K562 (cell line): Measurements from ENCODE around the gene ATP5PF. TPM values are rescaled to one million over a fixed set of nuclear protein-coding genes. Genes with fewer than 3 reads are reported as not detected.

Experiments used
- KAT7 ChIP-seq: sonication (generic); formaldehyde crosslinking; IDR thresholded peaks from 2 replicates; pipeline ENCODE4 v1.8.0; 2022; ENCODE audit warnings: missing genetic modification reagents, mild to moderate bottlenecking, borderline replicate concordance
- MEF2A ChIP-seq: IDR thresholded peaks from 2 replicates; pipeline ENCODE4 v1.6.1; 2011; ENCODE audit warnings: low read depth, mild to moderate bottlenecking, low read length, moderate library complexity; ENCODE audit not compliant: control insufficient read depth
- MYC ChIP-seq, 2 experiments: fragments of 250-450 bp in 1 of 2; sonication (Bioruptor Pico) in 1 of 2; IDR thresholded peaks; 2 replicates each; pipeline versions ENCODE4 v1.5.1 to v1.6.1; 2012 to 2021; ENCODE audit warnings: low read depth in 2 of 2, borderline replicate concordance in 1 of 2, improper control_type of control experiment in 1 of 2, low read length in 1 of 2, mild to moderate bottlenecking in 1 of 2, moderate library complexity in 1 of 2
- PHB ChIP-seq: fragments of 250-450 bp; sonication (Bioruptor Pico); IDR thresholded peaks from 2 replicates; pipeline ENCODE4 v1.5.0; 2021
- PML ChIP-seq: IDR thresholded peaks from 2 replicates; pipeline ENCODE4 v1.6.1; 2012; ENCODE audit warnings: low read length, inconsistent platforms
- POLR2A ChIP-seq: fragments of 450-650 bp; conservative IDR thresholded peaks from 2 replicates; pipeline ENCODE4 v1.6.1; 2016
- POLR2AphosphoS5 ChIP-seq: IDR thresholded peaks from 2 replicates; pipeline ENCODE4 v1.6.1; 2011; ENCODE audit warnings: mild to moderate bottlenecking, low read depth, low read length, moderate library complexity; ENCODE audit not compliant: control insufficient read depth, insufficient read depth
- SUPT5H ChIP-seq: fragments of 450-650 bp; IDR thresholded peaks from 2 replicates; pipeline ENCODE4 v1.6.1; 2016
- ZBTB1 ChIP-seq: sonication (generic); formaldehyde crosslinking; IDR thresholded peaks from 2 replicates; pipeline ENCODE4 v1.8.1; 2023; ENCODE audit warnings: missing genetic modification reagents, low read depth, mild to moderate bottlenecking, borderline replicate concordance
- ZEB2 ChIP-seq: fragments of 450-650 bp; IDR thresholded peaks from 2 replicates; pipeline ENCODE4 v1.6.1; 2016
- ZNF436 ChIP-seq: fragments of 250-450, 450-650 bp; sonication (Bioruptor Pico); formaldehyde crosslinking; IDR thresholded peaks from 2 replicates; pipeline ENCODE4 v1.7.0; 2020; ENCODE audit warnings: mild to moderate bottlenecking
- ZNF830 ChIP-seq: fragments of 250-450 bp; sonication (Bioruptor Pico); IDR thresholded peaks from 2 replicates; pipeline ENCODE4 v1.5.0; 2021; ENCODE audit warnings: mild to moderate bottlenecking
- polyA plus RNA-seq, 8 experiments: library from polyadenylated mRNA; depleted of rRNA in 4 of 8; stranded (reverse) in 5 of 8; unstranded in 3 of 8; fragments of >200 nt; fragmentation: Nextera tagmentation in 2 of 8; fragmentation: Illumina TruSeq in 1 of 8; extraction: Ambion mirVana in 2 of 8; extraction: Trizol in 1 of 8; gene quantifications; 2 replicates each; pipeline versions ENCODE4 v1.2.1 to v1.2.3, GENCODE V29; 2011 to 2014; ENCODE audit warnings: inconsistent platforms in 1 of 8, missing spikeins in 1 of 8
- total RNA-seq, 7 experiments: library from RNA; depleted of rRNA in 6 of 7; stranded (reverse); fragments of >200 nt in 6 of 7; fragmentation: Illumina TruSeq in 2 of 7; extraction: Trizol in 2 of 7; gene quantifications; 2 replicates each; pipeline versions ENCODE4 v1.2.1 to v1.2.3, GENCODE V29; 2011 to 2021; ENCODE audit warnings: low replicate concordance in 1 of 7
- TF ChIP-seq, protein P1 (sequence below): fragments of 200-800 bp; sonication (Bioruptor generic); IDR thresholded peaks from 2 replicates; pipeline ENCODE4 v1.6.1; 2017; ENCODE audit warnings: missing genetic modification characterization, missing compliant biosample characterization
- TF ChIP-seq, protein P2 (sequence below): fragments of 450-650 bp; IDR thresholded peaks from 2 replicates; pipeline ENCODE4 v1.6.1; 2016
- TF ChIP-seq, protein P3 (sequence below): sonication (generic); formaldehyde crosslinking; IDR thresholded peaks from 2 replicates; pipeline ENCODE4 v1.8.0; 2022; ENCODE audit warnings: missing genetic modification reagents, mild to moderate bottlenecking, borderline replicate concordance
- TF ChIP-seq, protein P4 (sequence below), 2 experiments: fragments of 450-650 bp; formaldehyde crosslinking in 1 of 2; IDR thresholded peaks; 2 replicates each; pipeline versions ENCODE4 v1.4.0 to v1.6.1; 2014 to 2020; ENCODE audit warnings: mild to moderate bottlenecking in 2 of 2, borderline replicate concordance in 1 of 2, low read depth in 1 of 2

Gene ATP5PF
- total and polyA plus RNA-seq, 9 of the 15 experiments (the other 6 are each of a cell fraction or from before 2014, with no cell fraction given) = 242 to 2,488 (median 533) TPM

- TF ChIP-seq, protein P1, sequence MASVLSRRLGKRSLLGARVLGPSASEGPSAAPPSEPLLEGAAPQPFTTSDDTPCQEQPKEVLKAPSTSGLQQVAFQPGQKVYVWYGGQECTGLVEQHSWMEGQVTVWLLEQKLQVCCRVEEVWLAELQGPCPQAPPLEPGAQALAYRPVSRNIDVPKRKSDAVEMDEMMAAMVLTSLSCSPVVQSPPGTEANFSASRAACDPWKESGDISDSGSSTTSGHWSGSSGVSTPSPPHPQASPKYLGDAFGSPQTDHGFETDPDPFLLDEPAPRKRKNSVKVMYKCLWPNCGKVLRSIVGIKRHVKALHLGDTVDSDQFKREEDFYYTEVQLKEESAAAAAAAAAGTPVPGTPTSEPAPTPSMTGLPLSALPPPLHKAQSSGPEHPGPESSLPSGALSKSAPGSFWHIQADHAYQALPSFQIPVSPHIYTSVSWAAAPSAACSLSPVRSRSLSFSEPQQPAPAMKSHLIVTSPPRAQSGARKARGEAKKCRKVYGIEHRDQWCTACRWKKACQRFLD (CRISPR knock-in tag) = 0 out of 2 replicates have a peak, but pooled peaks have one; percentile 14
- TF ChIP-seq ZNF830 (0 out of 2 replicates have a peak, but pooled peaks have one; percentile 18), POLR2AphosphoS5 (peak; percentile 95), ZNF436 (0 out of 2 replicates have a peak, but pooled peaks have one; percentile 7), MYC (IDR thresholded peaks at IDR 0.05; ENCODE audit: low read depth, low read length) (no peak), MYC (CRISPR knock-in tag; IDR thresholded peaks at IDR 0.05; ENCODE audit: borderline replicate concordance, low read depth) (peak; percentile 36; the same call in 1 of the 2 replicates), PHB (peak; percentile 29; the same call in 1 of the 2 replicates), ZBTB1 (CRISPR knock-in tag) (0 out of 2 replicates have a peak, but pooled peaks have one; percentile 18), SUPT5H (peak; percentile 95), KAT7 (no peak), ZEB2 (no peak), MEF2A (0 out of 2 replicates have a peak, but pooled peaks have one; percentile 39), PML (peak; percentile 79; the same call in 1 of the 2 replicates), POLR2A (peak; percentile 93)
- TF ChIP-seq, protein P2, sequence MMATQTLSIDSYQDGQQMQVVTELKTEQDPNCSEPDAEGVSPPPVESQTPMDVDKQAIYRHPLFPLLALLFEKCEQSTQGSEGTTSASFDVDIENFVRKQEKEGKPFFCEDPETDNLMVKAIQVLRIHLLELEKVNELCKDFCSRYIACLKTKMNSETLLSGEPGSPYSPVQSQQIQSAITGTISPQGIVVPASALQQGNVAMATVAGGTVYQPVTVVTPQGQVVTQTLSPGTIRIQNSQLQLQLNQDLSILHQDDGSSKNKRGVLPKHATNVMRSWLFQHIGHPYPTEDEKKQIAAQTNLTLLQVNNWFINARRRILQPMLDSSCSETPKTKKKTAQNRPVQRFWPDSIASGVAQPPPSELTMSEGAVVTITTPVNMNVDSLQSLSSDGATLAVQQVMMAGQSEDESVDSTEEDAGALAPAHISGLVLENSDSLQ = no peak
- TF ChIP-seq, protein P3, sequence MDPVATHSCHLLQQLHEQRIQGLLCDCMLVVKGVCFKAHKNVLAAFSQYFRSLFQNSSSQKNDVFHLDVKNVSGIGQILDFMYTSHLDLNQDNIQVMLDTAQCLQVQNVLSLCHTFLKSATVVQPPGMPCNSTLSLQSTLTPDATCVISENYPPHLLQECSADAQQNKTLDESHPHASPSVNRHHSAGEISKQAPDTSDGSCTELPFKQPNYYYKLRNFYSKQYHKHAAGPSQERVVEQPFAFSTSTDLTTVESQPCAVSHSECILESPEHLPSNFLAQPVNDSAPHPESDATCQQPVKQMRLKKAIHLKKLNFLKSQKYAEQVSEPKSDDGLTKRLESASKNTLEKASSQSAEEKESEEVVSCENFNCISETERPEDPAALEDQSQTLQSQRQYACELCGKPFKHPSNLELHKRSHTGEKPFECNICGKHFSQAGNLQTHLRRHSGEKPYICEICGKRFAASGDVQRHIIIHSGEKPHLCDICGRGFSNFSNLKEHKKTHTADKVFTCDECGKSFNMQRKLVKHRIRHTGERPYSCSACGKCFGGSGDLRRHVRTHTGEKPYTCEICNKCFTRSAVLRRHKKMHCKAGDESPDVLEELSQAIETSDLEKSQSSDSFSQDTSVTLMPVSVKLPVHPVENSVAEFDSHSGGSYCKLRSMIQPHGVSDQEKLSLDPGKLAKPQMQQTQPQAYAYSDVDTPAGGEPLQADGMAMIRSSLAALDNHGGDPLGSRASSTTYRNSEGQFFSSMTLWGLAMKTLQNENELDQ (CRISPR knock-in tag) = no peak
- TF ChIP-seq, protein P4, sequence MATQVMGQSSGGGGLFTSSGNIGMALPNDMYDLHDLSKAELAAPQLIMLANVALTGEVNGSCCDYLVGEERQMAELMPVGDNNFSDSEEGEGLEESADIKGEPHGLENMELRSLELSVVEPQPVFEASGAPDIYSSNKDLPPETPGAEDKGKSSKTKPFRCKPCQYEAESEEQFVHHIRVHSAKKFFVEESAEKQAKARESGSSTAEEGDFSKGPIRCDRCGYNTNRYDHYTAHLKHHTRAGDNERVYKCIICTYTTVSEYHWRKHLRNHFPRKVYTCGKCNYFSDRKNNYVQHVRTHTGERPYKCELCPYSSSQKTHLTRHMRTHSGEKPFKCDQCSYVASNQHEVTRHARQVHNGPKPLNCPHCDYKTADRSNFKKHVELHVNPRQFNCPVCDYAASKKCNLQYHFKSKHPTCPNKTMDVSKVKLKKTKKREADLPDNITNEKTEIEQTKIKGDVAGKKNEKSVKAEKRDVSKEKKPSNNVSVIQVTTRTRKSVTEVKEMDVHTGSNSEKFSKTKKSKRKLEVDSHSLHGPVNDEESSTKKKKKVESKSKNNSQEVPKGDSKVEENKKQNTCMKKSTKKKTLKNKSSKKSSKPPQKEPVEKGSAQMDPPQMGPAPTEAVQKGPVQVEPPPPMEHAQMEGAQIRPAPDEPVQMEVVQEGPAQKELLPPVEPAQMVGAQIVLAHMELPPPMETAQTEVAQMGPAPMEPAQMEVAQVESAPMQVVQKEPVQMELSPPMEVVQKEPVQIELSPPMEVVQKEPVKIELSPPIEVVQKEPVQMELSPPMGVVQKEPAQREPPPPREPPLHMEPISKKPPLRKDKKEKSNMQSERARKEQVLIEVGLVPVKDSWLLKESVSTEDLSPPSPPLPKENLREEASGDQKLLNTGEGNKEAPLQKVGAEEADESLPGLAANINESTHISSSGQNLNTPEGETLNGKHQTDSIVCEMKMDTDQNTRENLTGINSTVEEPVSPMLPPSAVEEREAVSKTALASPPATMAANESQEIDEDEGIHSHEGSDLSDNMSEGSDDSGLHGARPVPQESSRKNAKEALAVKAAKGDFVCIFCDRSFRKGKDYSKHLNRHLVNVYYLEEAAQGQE (IDR thresholded peaks at IDR 0.05; ENCODE audit: borderline replicate concordance) = no peak
- TF ChIP-seq, protein P4 (CRISPR knock-in tag; IDR thresholded peaks at IDR 0.05; ENCODE audit: low read depth) = 0 out of 2 replicates have a peak, but pooled peaks have one; percentile 25
Measured at GRCh38 chr21:25734654-25734903, 125 bp downstream of the ATP5PF start (continued).
